Effector CD8-positive, alpha-beta T cell (primary cell): Measurements from ENCODE around the gene LEPR.
"Not testable (repeated sequence)": the region's sequence is repeated elsewhere in the genome, so short reads cannot be mapped to it uniquely, and the experiment has no call there.

Experiments
- DNase-seq: peaks from one replicate; lab custom pipeline; 2025; lab: John Stamatoyannopoulos, UW
- total RNA-seq, 4 experiments: gene quantifications; one replicate each; lab custom pipeline; 2026; lab: John Stamatoyannopoulos, UW

Gene LEPR
- total RNA-seq: 3.1 to 5.5 (median 4.3) reads per million in 4 experiments

GRCh38 chr1:65420590-65421350 lies at the start of gene LEPR, which contains the start of gene LEPROT:
LEPR (plus strand) TSS chr1:65420668; CDS start chr1:65565566, 144,898 bp downstream.
LEPROT (plus strand) TSS chr1:65420668; CDS start chr1:65420725, 57 bp downstream.
- no peak for DNase-seq

- no peak for DNase-seq
These were observed 48.9 kb upstream of the LEPR start for GRCh38 chr1:65371544-65371943.

- no peak for DNase-seq
These were observed 47.9 kb upstream of the LEPR start for GRCh38 chr1:65372557-65372956.

- no peak for DNase-seq
These were observed 42.8 kb upstream of the LEPR start for GRCh38 chr1:65377496-65378246.

GRCh38 chr1:65378247-65378946 lies 42.1 kb upstream of the LEPR start:
- no peak for DNase-seq

- not testable (repeated sequence) for DNase-seq
These were observed 36.0 kb upstream of the LEPR start for GRCh38 chr1:65384426-65384825.

- no peak for DNase-seq
These were observed 34.0 kb upstream of the LEPR start for GRCh38 chr1:65386439-65386838.

GRCh38 chr1:65387821-65388220 lies 32.6 kb upstream of the LEPR start:
- DNase-seq: no peak

GRCh38 chr1:65388908-65389695 lies 31.4 kb upstream of the LEPR start:
- no peak for DNase-seq

- DNase-seq: no peak
These were observed 28.0 kb upstream of the LEPR start for GRCh38 chr1:65392497-65392896.

- no peak for DNase-seq
These were observed 27.1 kb upstream of the LEPR start for GRCh38 chr1:65393347-65393746.

- no peak for DNase-seq
These were observed 26.5 kb upstream of the LEPR start for GRCh38 chr1:65393928-65394327.

GRCh38 chr1:65395887-65396612 lies 24.4 kb upstream of the LEPR start:
- DNase-seq: no peak

GRCh38 chr1:65398083-65398482 lies 22.4 kb upstream of the LEPR start:
- DNase-seq: no peak

- no peak for DNase-seq
These were observed 21.5 kb upstream of the LEPR start for GRCh38 chr1:65399003-65399402.

- DNase-seq: no peak
These were observed 18.9 kb upstream of the LEPR start for GRCh38 chr1:65401612-65402011.

- DNase-seq: no peak
These were observed 15.5 kb upstream of the LEPR start for GRCh38 chr1:65404941-65405340.

- DNase-seq: no peak
These were observed 12.6 kb upstream of the LEPR start for GRCh38 chr1:65407877-65408276.

GRCh38 chr1:65409314-65409713 lies 11.2 kb upstream of the LEPR start:
- DNase-seq: no peak

- no peak for DNase-seq
These were observed 10.6 kb upstream of the LEPR start for GRCh38 chr1:65409816-65410326.
